Gastrocnemius medialis (tissue), 4 donors: ENCODE results near the gene CPTP.

Experiments used
- POLR2A ChIP-seq, 2 donors: fragments of 450-650 bp; IDR thresholded peaks; one replicate each; pipeline ENCODE4 v1.6.1; 2017; ENCODE audit warnings: antibody characterized with exemption in 2 of 2, mild to moderate bottlenecking in 2 of 2, moderate library complexity in 2 of 2
- TF ChIP-seq, protein P1 (sequence below), 5 experiments: fragments of 450-650 bp in 3 of 5; fragments of 200-600 bp in 2 of 5; sonication (generic) in 2 of 5; IDR thresholded peaks in 4 of 5; conservative IDR thresholded peaks in 1 of 5; 1 replicate in 4 of 5; 2 replicates in 1 of 5; pipeline ENCODE4 v1.5.1; 2016 to 2019; ENCODE audit warnings: antibody characterized with exemption in 5 of 5, mild to moderate bottlenecking in 3 of 5, moderate library complexity in 3 of 5

DNA sequence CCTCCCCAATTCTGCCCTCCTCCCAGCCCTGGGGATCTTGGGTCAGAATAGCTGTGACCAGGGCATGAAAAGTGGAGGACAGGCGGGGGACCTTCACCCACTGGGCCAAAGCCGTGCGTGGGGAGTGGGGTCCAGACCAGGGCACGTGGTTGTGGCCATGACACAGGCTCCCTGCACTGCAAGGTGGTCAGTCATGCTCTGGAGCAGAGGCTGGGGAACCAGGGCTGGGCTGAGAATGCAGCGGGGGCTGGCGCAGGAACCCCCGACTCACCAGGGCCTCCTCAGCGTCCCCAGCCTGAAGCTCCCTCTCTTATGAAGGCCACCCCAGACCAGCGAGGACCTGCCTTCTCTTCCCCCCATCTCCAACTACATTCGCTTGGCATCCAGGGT is 21.9 kb downstream of the CPTP start:
- TF ChIP-seq, protein P1, sequence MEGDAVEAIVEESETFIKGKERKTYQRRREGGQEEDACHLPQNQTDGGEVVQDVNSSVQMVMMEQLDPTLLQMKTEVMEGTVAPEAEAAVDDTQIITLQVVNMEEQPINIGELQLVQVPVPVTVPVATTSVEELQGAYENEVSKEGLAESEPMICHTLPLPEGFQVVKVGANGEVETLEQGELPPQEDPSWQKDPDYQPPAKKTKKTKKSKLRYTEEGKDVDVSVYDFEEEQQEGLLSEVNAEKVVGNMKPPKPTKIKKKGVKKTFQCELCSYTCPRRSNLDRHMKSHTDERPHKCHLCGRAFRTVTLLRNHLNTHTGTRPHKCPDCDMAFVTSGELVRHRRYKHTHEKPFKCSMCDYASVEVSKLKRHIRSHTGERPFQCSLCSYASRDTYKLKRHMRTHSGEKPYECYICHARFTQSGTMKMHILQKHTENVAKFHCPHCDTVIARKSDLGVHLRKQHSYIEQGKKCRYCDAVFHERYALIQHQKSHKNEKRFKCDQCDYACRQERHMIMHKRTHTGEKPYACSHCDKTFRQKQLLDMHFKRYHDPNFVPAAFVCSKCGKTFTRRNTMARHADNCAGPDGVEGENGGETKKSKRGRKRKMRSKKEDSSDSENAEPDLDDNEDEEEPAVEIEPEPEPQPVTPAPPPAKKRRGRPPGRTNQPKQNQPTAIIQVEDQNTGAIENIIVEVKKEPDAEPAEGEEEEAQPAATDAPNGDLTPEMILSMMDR (IDR thresholded peaks at IDR 0.05 in 4 of 5, conservative IDR thresholded peaks at IDR 0.05 in 1 of 5) = no peak
- TF ChIP-seq POLR2A (IDR thresholded peaks at IDR 0.05) = no peak
